GM18505 (cell line): ENCODE measurements around the gene MED13L.
A peak's percentile ranks its signal among the peaks of the same experiment; 100 is the strongest.

Source experiments
- ATAC-seq: cut with Tn5 transposase; IDR thresholded peaks from one replicate; pipeline ENCODE4 v1.9.1; 2021; ENCODE audit not compliant: unreplicated experiment
- POLR2A ChIP-seq: IDR thresholded peaks from 4 replicates; pipeline ENCODE4 v1.6.1; 2011; ENCODE audit warnings: borderline replicate concordance; ENCODE audit not compliant: insufficient read depth, insufficient read length; ENCODE audit errors: extremely low read depth

The MED13L gene

GRCh38 chr12:116071555-116072230 is 205.8 kb downstream of the MED13L start:
- no peak for ATAC-seq
- TF ChIP-seq POLR2A = no peak

GRCh38 chr12:116070444-116070843 is 207.0 kb downstream of the MED13L start:
- no peak for ATAC-seq
- TF ChIP-seq POLR2A = no peak

GRCh38 chr12:116069943-116070342 is 207.6 kb downstream of the MED13L start:
- no peak for TF ChIP-seq POLR2A
- ATAC-seq = no peak

GRCh38 chr12:116068853-116069252 is 208.6 kb downstream of the MED13L start:
- no peak for TF ChIP-seq POLR2A
- no peak for ATAC-seq

GRCh38 chr12:116068371-116068770 is 209.1 kb downstream of the MED13L start:
- no peak for ATAC-seq
- TF ChIP-seq POLR2A = no peak

GRCh38 chr12:116067892-116068291 is 209.6 kb downstream of the MED13L start:
- TF ChIP-seq POLR2A = no peak
- ATAC-seq = no peak

GRCh38 chr12:116066381-116067230 is 210.9 kb downstream of the MED13L start:
- no peak for TF ChIP-seq POLR2A
- no peak for ATAC-seq

GRCh38 chr12:116065606-116066005 is 211.9 kb downstream of the MED13L start:
- ATAC-seq = no peak

GRCh38 chr12:116064493-116064892 is 213.0 kb downstream of the MED13L start:
- TF ChIP-seq POLR2A = no peak
- no peak for ATAC-seq

More at GRCh38 chr12:116065606-116066005, 211.9 kb downstream of the MED13L start:
- no peak for TF ChIP-seq POLR2A

GRCh38 chr12:116062698-116063097 is 214.8 kb downstream of the MED13L start:
- no peak for TF ChIP-seq POLR2A
- no peak for ATAC-seq

GRCh38 chr12:116060764-116061163 is 216.7 kb downstream of the MED13L start:
- ATAC-seq = peak; percentile 84

GRCh38 chr12:116059904-116060303 is 217.6 kb downstream of the MED13L start:
- no peak for TF ChIP-seq POLR2A
- no peak for ATAC-seq

More at GRCh38 chr12:116060764-116061163, 216.7 kb downstream of the MED13L start:
- TF ChIP-seq POLR2A = no peak

GRCh38 chr12:116058574-116058973 is 218.9 kb downstream of the MED13L start:
- no peak for TF ChIP-seq POLR2A
- ATAC-seq = no peak

- no peak for TF ChIP-seq POLR2A
- no peak for ATAC-seq
Observed at GRCh38 chr12:116057356-116057755, 220.1 kb downstream of the MED13L start.
